NT2/D1 (cell line): ENCODE data around the gene NPM3.

Source experiments
- DNase-seq: peaks from one replicate; pipeline ENCODE4 v3.0.0-alpha.2; 2011; ENCODE audit warnings: low read depth, low spot score
- H3K27me3 ChIP-seq: 2 replicates; pipeline ENCODE4 v1.6.0; 2011; ENCODE audit warnings: mild to moderate bottlenecking; ENCODE audit not compliant: insufficient read length, insufficient read depth
- H3K36me3 ChIP-seq: 2 replicates; pipeline ENCODE4 v1.6.1; 2011; ENCODE audit warnings: mild to moderate bottlenecking, low read length, mixed read lengths; ENCODE audit not compliant: insufficient read depth, insufficient read length
- H3K4me1 ChIP-seq: 2 replicates; pipeline ENCODE4 v1.5.1; 2011; ENCODE audit not compliant: insufficient read depth, insufficient read length
- H3K4me3 ChIP-seq: 2 replicates; pipeline ENCODE4 v1.5.1; 2011; ENCODE audit warnings: low read depth; ENCODE audit not compliant: insufficient read length
- H3K9ac ChIP-seq: 2 replicates; pipeline ENCODE4 v1.6.0; 2011; ENCODE audit warnings: low read depth; ENCODE audit not compliant: insufficient read length
- H3K9me3 ChIP-seq: 2 replicates; pipeline ENCODE4 v1.5.1; 2011; ENCODE audit warnings: mild to moderate bottlenecking, low read length; ENCODE audit not compliant: insufficient read depth
- SUZ12 ChIP-seq: IDR thresholded peaks from 2 replicates; pipeline ENCODE4 v1.6.1; 2011; ENCODE audit not compliant: insufficient read length, insufficient read depth; ENCODE audit errors: extremely low read depth
- YY1 ChIP-seq: IDR thresholded peaks from 2 replicates; pipeline ENCODE4 v1.6.1; 2011; ENCODE audit not compliant: insufficient read length, insufficient read depth
- ZNF274 ChIP-seq: IDR thresholded peaks from 2 replicates; pipeline ENCODE4 v1.6.1; 2011; ENCODE audit warnings: mild to moderate bottlenecking, low read depth, low read length

Gene NPM3

DNA sequence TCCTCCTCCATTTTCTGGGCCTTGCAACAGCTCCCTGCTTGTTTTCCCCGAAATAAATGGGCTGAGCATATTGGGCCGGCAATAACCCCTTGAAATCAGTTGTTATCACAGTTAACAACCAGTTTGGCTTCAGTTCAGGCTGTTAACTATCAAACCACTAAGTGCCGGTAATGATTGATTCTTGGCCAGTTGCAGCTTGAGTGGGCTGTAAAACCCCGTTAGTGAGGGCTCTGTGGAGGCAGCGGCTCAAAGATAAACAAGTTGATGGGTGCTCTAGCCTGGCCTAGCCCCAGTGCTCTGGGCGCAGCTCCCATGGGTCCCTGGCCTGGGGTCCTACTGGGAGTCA is 15.7 kb downstream of the NPM3 start:
- Histone ChIP-seq H3K4me3 (no peak overlapping the region), H3K27me3 (peaks cover 28% of the 10 kb centered on the region), H3K36me3 (no peaks in the 10 kb centered on the region), H3K9me3 (no peaks in the 10 kb centered on the region), H3K9ac (no peak overlapping the region), H3K4me1 (peaks cover 4% of the 10 kb centered on the region)
- DNase-seq: no peak
- no peak for TF ChIP-seq YY1
- no peak for TF ChIP-seq SUZ12
- TF ChIP-seq ZNF274: no peak

DNA sequence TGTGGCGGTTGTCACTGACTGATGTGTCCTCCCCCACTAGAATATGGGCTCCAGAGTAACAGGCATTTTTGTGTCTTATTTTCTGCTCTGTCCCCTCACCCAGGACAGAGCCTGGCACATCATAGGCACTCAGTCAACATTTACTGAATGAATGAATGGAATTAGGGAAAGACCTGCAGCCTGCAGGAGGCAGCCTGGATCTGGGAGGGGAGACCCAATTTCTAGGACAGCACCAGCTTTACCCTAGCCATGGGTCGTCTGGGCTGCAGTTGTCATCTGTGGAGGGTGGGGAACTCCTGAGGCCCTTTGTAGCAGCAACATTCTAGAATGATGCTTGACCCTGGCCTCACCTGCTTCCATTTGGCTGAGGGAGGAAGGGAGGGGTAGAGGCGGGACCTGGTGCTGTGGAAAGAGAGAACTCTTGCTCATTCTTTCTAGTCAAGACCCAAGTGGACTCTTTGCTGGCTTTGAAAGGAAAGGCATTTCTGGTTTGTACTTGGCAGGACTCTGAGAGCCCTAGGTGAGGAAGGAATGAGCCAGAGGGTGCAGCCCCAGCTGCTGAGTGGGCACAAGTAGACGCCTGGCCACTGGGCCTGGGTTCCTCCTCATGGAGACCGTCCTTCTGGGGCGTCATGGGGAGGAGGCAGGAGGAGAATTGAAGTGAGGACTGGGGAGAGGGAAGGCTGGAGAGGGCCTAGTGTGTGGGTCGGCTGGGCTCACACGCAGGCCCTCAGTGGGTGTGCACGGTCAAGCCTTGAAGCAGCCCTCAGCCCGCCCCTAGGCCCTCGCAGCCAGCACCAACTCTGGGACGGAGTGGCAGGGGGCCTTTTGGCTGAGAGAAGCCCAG is 16.3 kb downstream of the NPM3 start:
- Histone ChIP-seq H3K4me1 (peaks cover 2% of the 10 kb centered on the region), H3K4me3 (no peak overlapping the region), H3K9me3 (no peaks in the 10 kb centered on the region), H3K27me3 (peaks cover 22% of the 10 kb centered on the region), H3K36me3 (no peaks in the 10 kb centered on the region), H3K9ac (no peak overlapping the region)
- TF ChIP-seq SUZ12 (no peak), YY1 (no peak), ZNF274 (no peak)
- no peak for DNase-seq

DNA sequence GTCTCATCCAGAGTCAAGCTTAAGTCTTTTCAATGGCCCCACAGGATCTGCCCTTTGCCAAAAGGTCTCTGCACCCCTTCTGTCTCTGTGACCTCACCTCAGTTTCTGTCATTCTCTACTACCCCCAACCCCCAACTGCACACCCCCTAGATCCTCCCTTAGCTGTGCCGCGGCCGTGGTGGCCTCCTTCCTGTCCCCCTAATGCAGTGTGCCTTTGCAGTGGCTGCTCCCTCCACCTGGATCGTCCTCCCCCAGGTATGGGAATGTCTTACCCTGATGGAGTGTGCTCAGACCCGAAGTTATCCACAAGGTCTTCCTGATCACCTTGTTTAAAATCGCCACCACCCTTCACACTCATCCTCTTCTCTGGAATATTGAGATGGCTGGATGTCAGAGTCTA is 16.9 kb downstream of the NPM3 start:
- TF ChIP-seq ZNF274 (no peak), SUZ12 (no peak)
- no peak for DNase-seq
- H3K4me1 ChIP-seq: peaks cover 2% of the 10 kb centered on the region
- no peaks in the 10 kb centered on the region for H3K36me3 ChIP-seq
- peaks cover 17% of the 10 kb centered on the region for H3K27me3 ChIP-seq
- H3K9me3 ChIP-seq: no peaks in the 10 kb centered on the region
- no peak overlapping the region for H3K9ac ChIP-seq
- no peak overlapping the region for H3K4me3 ChIP-seq

DNA sequence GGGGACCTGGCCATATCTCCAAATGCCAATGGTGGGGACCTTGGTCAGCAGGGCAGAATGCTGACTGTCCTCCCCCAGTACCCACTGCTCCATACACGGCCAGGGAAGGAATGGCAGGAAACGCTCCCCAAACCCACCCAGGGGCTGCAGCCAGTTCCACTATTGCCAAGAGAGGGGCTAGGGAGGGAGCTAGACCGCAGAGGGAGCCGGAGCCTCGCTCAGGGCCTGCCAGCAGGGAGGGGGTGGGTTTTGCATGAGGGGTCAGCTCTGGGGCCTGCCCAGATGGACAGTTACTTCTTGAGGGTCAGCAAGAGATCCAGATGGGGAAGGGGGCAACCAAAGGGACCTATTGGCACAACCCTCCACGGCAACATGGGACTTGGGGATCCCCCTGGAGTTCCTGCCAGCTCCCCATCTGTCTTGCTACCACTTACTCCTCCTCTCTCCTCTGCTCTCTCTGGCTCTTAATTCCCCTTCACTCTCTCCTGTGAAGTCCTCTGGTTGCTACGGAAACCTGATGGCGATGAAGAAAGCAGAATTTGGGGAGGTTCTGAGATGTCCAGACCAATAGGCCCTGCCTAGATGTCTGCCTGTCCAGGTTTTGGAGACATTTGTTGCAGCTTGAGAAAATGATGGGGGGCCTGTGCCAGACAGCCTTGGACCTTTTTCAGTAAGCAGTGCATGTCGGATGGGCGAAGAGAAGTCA is 20.0 kb downstream of the NPM3 start:
- DNase-seq: no peak
- Histone ChIP-seq H3K4me3 (no peak overlapping the region), H3K36me3 (no peaks in the 10 kb centered on the region), H3K9ac (no peak overlapping the region), H3K27me3 (peaks cover 9% of the 10 kb centered on the region), H3K9me3 (no peaks in the 10 kb centered on the region), H3K4me1 (peaks cover 4% of the 10 kb centered on the region)
- TF ChIP-seq SUZ12 (no peak), ZNF274 (no peak), YY1 (no peak)

DNA sequence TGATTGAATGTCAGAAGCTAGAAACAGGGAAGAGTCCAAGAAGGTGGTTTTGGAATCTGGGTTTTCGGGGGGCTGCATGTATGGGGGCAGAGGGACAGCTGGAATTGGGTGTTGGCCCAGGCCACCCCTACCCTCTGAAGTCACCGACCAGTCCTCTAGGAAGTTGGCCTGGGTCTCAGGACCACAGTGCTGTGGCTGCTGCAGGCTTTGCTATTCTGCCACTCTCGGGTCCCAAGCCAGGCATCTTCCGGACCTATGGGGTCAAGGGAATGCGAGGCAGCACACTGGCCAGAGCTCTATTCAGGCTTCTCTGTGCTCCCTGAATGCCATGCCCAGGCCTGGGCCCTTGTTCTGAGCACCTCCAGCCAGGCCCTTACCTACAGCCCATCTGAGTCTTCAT is 20.5 kb downstream of the NPM3 start:
- Histone ChIP-seq H3K4me1 (peaks cover 4% of the 10 kb centered on the region), H3K27me3 (peaks cover 9% of the 10 kb centered on the region), H3K9me3 (no peaks in the 10 kb centered on the region), H3K9ac (no peak overlapping the region), H3K36me3 (no peaks in the 10 kb centered on the region), H3K4me3 (no peak overlapping the region)
- TF ChIP-seq ZNF274: no peak
- TF ChIP-seq SUZ12: no peak
- TF ChIP-seq YY1: no peak
- DNase-seq: no peak

DNA sequence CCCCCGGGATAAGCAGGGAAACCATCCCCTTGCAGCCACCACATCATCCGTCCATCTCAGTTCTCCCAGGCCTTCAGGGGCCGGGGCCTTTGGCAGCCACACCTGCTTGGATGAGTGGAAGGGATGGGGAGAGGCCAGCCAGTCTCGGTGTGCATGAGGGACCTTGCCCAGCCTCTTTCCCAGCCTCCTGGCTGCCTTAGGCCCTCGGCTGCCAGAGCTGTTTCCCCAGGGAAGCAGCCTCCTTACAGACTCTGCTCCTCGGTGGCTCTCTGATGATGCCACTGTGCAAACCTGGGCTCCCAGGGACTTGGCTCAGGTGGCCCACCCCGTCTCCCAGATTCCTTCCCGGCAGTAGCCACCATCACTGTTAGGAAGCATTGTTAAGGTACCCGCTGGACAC is 22.0 kb downstream of the NPM3 start:
- Histone ChIP-seq H3K4me1 (peaks cover 4% of the 10 kb centered on the region), H3K9ac (no peak overlapping the region), H3K27me3 (peaks cover 9% of the 10 kb centered on the region), H3K4me3 (no peak overlapping the region), H3K36me3 (no peaks in the 10 kb centered on the region), H3K9me3 (no peaks in the 10 kb centered on the region)
- no peak for DNase-seq
- TF ChIP-seq ZNF274: no peak
- no peak for TF ChIP-seq YY1
- TF ChIP-seq SUZ12: no peak

DNA sequence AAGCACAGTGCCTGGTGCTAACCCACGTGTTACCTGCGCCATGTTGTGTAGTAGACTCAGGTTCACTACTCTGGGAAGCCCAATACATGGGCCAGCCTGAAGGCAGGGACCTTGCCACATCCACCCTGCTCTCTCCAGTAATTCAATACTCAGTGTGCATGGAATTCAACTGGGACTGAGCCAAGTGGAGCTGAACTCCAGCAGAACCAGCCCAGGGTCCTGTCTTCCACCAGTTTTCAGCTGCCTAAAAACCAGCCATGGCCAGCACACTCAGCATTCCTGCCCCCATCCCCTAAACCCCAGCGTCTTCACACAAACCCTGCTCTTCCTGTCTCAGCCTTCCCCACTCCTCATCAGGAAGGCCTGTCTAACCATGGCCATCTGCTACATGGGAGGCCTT is 22.7 kb downstream of the NPM3 start:
- Histone ChIP-seq H3K27me3 (peaks cover 9% of the 10 kb centered on the region), H3K9ac (no peak overlapping the region)

More for the DNA sequence above, 22.7 kb downstream of the NPM3 start:
- Histone ChIP-seq H3K9me3 (no peaks in the 10 kb centered on the region), H3K36me3 (no peaks in the 10 kb centered on the region), H3K4me1 (peaks cover 4% of the 10 kb centered on the region), H3K4me3 (no peak overlapping the region)
- no peak for TF ChIP-seq SUZ12
- no peak for TF ChIP-seq YY1
- no peak for TF ChIP-seq ZNF274
- no peak for DNase-seq
